Osteoblast (primary cell): Measurements from ENCODE around the gene COLQ. TPM values are rescaled to one million over a fixed set of nuclear protein-coding genes. Genes with fewer than 3 reads are reported as not detected.

Experiments
- DNase-seq: peaks from one replicate; pipeline ENCODE4 v3.0.0; 2011; ENCODE audit warnings: low spot score, mixed read lengths; ENCODE audit not compliant: insufficient read length; ENCODE audit errors: missing footprints
- H2AFZ ChIP-seq: 2 replicates; pipeline ENCODE4 v1.6.0; 2011; ENCODE audit warnings: mild to moderate bottlenecking, low read length
- H3K27ac ChIP-seq: 2 replicates; pipeline ENCODE4 v1.5.1; 2011; ENCODE audit warnings: mild to moderate bottlenecking, low read depth, low read length, moderate library complexity
- H3K27me3 ChIP-seq: 2 replicates; pipeline ENCODE4 v1.6.0; 2012; ENCODE audit warnings: mild to moderate bottlenecking, control low read depth, inconsistent platforms, low read length, moderate library complexity; ENCODE audit not compliant: insufficient read depth
- H3K36me3 ChIP-seq: 2 replicates; pipeline ENCODE4 v1.5.1; 2011; ENCODE audit warnings: mild to moderate bottlenecking, low read length, control low read depth, moderate library complexity; ENCODE audit not compliant: insufficient read depth
- H3K4me1 ChIP-seq: 2 replicates; pipeline ENCODE4 v1.5.1; 2011; ENCODE audit warnings: mild to moderate bottlenecking, low read length, control low read depth, moderate library complexity; ENCODE audit not compliant: insufficient read depth
- H3K4me2 ChIP-seq: 2 replicates; pipeline ENCODE4 v1.6.0; 2011; ENCODE audit warnings: mild to moderate bottlenecking, low read length; ENCODE audit not compliant: insufficient read depth
- H3K4me3 ChIP-seq: fragments of 200-600 bp; sonication (generic); 3 replicates; pipeline ENCODE4 v1.5.1; 2012; ENCODE audit warnings: mild to moderate bottlenecking, low read length, inconsistent platforms; ENCODE audit not compliant: insufficient read depth
- H3K79me2 ChIP-seq: 2 replicates; pipeline ENCODE4 v1.6.0; 2012; ENCODE audit warnings: mild to moderate bottlenecking, low read length, control low read depth, inconsistent platforms; ENCODE audit not compliant: insufficient read depth
- H3K9me3 ChIP-seq: 2 replicates; pipeline ENCODE4 v1.5.1; 2011; ENCODE audit warnings: low read depth, low read length, control low read depth
- H4K20me1 ChIP-seq: 2 replicates; pipeline ENCODE4 v1.6.0; 2012; ENCODE audit warnings: mild to moderate bottlenecking, low read length, control low read depth; ENCODE audit not compliant: insufficient read depth
- CTCF ChIP-seq: IDR thresholded peaks from 2 replicates; pipeline ENCODE4 v1.5.1; 2011; ENCODE audit warnings: mild to moderate bottlenecking, low read depth, low read length, moderate library complexity; ENCODE audit errors: extremely low read depth
- total RNA-seq: library from RNA; depleted of rRNA; stranded (reverse); fragments of >200 nt; gene quantifications from 2 replicates; pipeline ENCODE4 v1.2.3, GENCODE V29; 2012

Gene COLQ
- total RNA-seq, 1 donor, result 1.4 TPM

DNA sequence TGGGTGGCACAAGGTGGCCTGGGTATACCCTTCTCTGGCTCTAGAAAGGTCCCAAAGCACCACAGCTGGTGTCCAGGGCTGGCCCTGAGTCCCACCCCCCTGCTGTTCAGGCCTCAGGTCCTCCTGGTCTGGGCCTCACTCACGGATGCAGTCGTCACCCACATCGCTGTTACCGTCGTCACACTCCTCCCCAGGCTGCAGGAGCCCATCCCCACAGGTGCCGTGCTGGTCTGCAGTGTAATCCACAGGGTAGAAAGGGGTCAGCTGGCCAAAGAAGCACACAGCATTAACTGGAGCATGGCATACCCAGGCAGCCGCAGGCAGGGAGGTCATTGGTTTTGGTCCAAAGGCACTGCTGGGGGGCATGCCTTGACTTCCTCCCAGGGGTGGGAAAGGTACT is 65.8 kb downstream of the COLQ start:
- no peak for DNase-seq
- no peaks in the 10 kb centered on the region for H3K4me1 ChIP-seq
- no peak overlapping the region for H3K27ac ChIP-seq
- no peak overlapping the region for H3K4me3 ChIP-seq
- TF ChIP-seq CTCF, result no peak
- no peaks in the 10 kb centered on the region for H3K79me2 ChIP-seq
- no peaks in the 10 kb centered on the region for H3K27me3 ChIP-seq
- no peaks in the 10 kb centered on the region for H3K9me3 ChIP-seq
- no peak overlapping the region for H2AFZ ChIP-seq
- no peaks in the 10 kb centered on the region for H3K36me3 ChIP-seq
- no peak overlapping the region for H3K4me2 ChIP-seq
- no peaks in the 10 kb centered on the region for H4K20me1 ChIP-seq

DNA sequence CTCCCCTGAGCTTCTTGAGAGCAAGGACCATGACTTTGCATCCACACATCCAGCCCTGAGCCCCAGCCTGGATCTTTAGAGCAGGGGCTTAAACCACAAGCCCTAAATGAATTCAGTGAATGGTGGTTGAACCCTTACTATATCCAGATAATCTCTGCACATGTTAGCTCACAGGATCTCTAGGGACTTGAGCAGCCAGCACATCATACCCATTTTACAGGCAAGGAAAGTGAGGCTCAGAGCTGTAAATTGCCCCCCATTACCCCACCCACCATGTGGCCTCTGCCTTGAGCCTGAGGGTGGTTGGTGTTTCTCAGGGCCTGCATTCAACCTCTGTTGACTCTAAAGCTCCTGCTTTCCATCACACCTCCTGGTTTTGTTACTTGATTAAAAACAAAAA is 66.5 kb downstream of the COLQ start:
- Histone ChIP-seq H3K4me2 (no peak overlapping the region), H3K4me3 (no peak overlapping the region), H4K20me1 (no peaks in the 10 kb centered on the region), H3K27ac (no peak overlapping the region), H3K4me1 (no peaks in the 10 kb centered on the region), H2AFZ (no peak overlapping the region), H3K36me3 (no peaks in the 10 kb centered on the region), H3K9me3 (no peaks in the 10 kb centered on the region), H3K27me3 (no peaks in the 10 kb centered on the region), H3K79me2 (no peaks in the 10 kb centered on the region)
- TF ChIP-seq CTCF, result no peak
- no peak for DNase-seq

GRCh38 chr3:15453991-15454625 is 67.4 kb downstream of the COLQ start:
- no peak for TF ChIP-seq CTCF
- Histone ChIP-seq H4K20me1 (no peaks in the 10 kb centered on the region), H3K27me3 (no peaks in the 10 kb centered on the region), H3K9me3 (no peaks in the 10 kb centered on the region), H3K36me3 (no peaks in the 10 kb centered on the region), H2AFZ (no peak overlapping the region), H3K79me2 (no peaks in the 10 kb centered on the region), H3K4me1 (no peaks in the 10 kb centered on the region), H3K4me2 (no peak overlapping the region), H3K27ac (no peak overlapping the region), H3K4me3 (no peak overlapping the region)
- no peak for DNase-seq

DNA sequence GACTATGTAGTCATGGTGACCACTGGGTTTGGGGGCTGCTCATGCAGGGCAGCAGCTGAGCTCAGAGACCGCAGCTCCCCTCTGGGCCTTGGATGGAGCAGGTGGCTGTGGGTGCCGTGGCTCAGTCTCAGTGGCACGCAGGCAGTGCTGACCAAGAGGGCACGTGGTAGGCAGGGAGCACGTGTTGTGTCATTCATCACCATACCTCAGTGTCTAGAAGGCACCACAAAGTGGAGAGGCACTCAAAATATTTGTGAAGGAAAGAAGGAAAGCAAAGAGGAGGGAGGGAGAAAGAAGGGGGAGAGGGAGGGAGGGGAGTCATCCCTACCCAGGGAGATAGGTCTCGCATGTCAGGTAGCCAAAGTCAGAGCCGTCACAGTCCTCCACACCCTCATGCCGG is 68.0 kb downstream of the COLQ start:
- Histone ChIP-seq H3K4me1 (no peaks in the 10 kb centered on the region), H3K27ac (no peak overlapping the region), H3K79me2 (no peaks in the 10 kb centered on the region), H3K36me3 (no peaks in the 10 kb centered on the region), H4K20me1 (no peaks in the 10 kb centered on the region), H3K9me3 (no peaks in the 10 kb centered on the region), H2AFZ (no peak overlapping the region), H3K4me2 (no peak overlapping the region), H3K27me3 (no peaks in the 10 kb centered on the region), H3K4me3 (no peak overlapping the region)
- DNase-seq, result peak; percentile 17
- TF ChIP-seq CTCF, result no peak
